H9 (cell line): ENCODE data around the gene SLK. TPM values are rescaled to one million over a fixed set of nuclear protein-coding genes. Genes with fewer than 3 reads are reported as not detected.

ENCODE experiments used
- DNase-seq: peaks from one replicate; pipeline ENCODE4 v3.0.0-alpha.2; 2017
- H2AFZ ChIP-seq: one replicate; pipeline ENCODE4 v1.6.1; 2013; ENCODE audit warnings: mild to moderate bottlenecking, low read length, control low read depth, moderate library complexity
- H2AK5ac ChIP-seq: 2 replicates; pipeline ENCODE4 v1.6.1; 2013; ENCODE audit warnings: low read length, control low read depth, mixed read lengths; ENCODE audit not compliant: insufficient read length
- H2BK120ac ChIP-seq: one replicate; pipeline ENCODE4 v1.6.1; 2013; ENCODE audit warnings: low read depth, mild to moderate bottlenecking, low read length, control low read depth, inconsistent platforms; ENCODE audit not compliant: poor library complexity, severe bottlenecking
- H2BK12ac ChIP-seq: 2 replicates; pipeline ENCODE4 v1.6.1; 2013; ENCODE audit warnings: low read length, control low read depth, mixed read lengths, low read depth; ENCODE audit not compliant: insufficient read length
- H2BK15ac ChIP-seq: 2 replicates; pipeline ENCODE4 v1.6.1; 2013; ENCODE audit warnings: low read depth, low read length, control low read depth
- H2BK20ac ChIP-seq: one replicate; pipeline ENCODE4 v1.6.1; 2013; ENCODE audit warnings: low read depth, mild to moderate bottlenecking, low read length, control low read depth, inconsistent platforms; ENCODE audit not compliant: poor library complexity, severe bottlenecking
- H2BK5ac ChIP-seq: 2 replicates; pipeline ENCODE4 v1.6.1; 2013; ENCODE audit warnings: low read length, control low read depth, mixed read lengths; ENCODE audit not compliant: insufficient read length
- H3K14ac ChIP-seq: 2 replicates; pipeline ENCODE4 v1.6.1; 2013; ENCODE audit warnings: low read length, control low read depth; ENCODE audit not compliant: insufficient read depth
- H3K18ac ChIP-seq: 2 replicates; pipeline ENCODE4 v1.6.1; 2013; ENCODE audit warnings: low read depth, mild to moderate bottlenecking, mixed read lengths, low read length, control low read depth; ENCODE audit not compliant: insufficient read length
- H3K23ac ChIP-seq: 2 replicates; pipeline ENCODE4 v1.6.1; 2013; ENCODE audit warnings: low read length, control low read depth, mixed read lengths, low read depth; ENCODE audit not compliant: insufficient read length
- H3K23me2 ChIP-seq: 2 replicates; pipeline ENCODE4 v1.6.1; 2013; ENCODE audit warnings: low read depth, mild to moderate bottlenecking, mixed read lengths, low read length, control low read depth; ENCODE audit not compliant: insufficient read length, poor library complexity, severe bottlenecking
- H3K27ac ChIP-seq: 2 replicates; pipeline ENCODE4 v1.5.1; 2013; ENCODE audit warnings: low read length, control low read depth, mixed read lengths, low read depth; ENCODE audit not compliant: insufficient read length
- H3K27me3 ChIP-seq: 2 replicates; pipeline ENCODE4 v1.6.1; 2013; ENCODE audit warnings: low read length, control low read depth, inconsistent platforms; ENCODE audit not compliant: insufficient read depth
- H3K4ac ChIP-seq: 2 replicates; pipeline ENCODE4 v1.6.1; 2013; ENCODE audit warnings: low read depth, mild to moderate bottlenecking, control low read depth, inconsistent platforms, low read length, moderate library complexity
- H3K4me1 ChIP-seq: 2 replicates; pipeline ENCODE4 v1.6.1; 2013; ENCODE audit warnings: low read length, control low read depth, inconsistent platforms; ENCODE audit not compliant: insufficient read depth
- H3K4me2 ChIP-seq: 2 replicates; pipeline ENCODE4 v1.6.1; 2013; ENCODE audit warnings: low read length, control low read depth, mixed read lengths; ENCODE audit not compliant: insufficient read length, insufficient read depth
- H3K56ac ChIP-seq: 2 replicates; pipeline ENCODE4 v1.6.1; 2013; ENCODE audit warnings: low read depth, mild to moderate bottlenecking, mixed read lengths, low read length, control low read depth; ENCODE audit not compliant: insufficient read length
- H3K79me1 ChIP-seq: 2 replicates; pipeline ENCODE4 v1.6.1; 2013; ENCODE audit warnings: low read depth, mild to moderate bottlenecking, moderate library complexity, low read length, control low read depth, inconsistent platforms; ENCODE audit not compliant: insufficient read depth, poor library complexity, severe bottlenecking
- H3K79me2 ChIP-seq: 2 replicates; pipeline ENCODE4 v1.6.1; 2013; ENCODE audit warnings: low read length, control low read depth, inconsistent platforms; ENCODE audit not compliant: insufficient read depth
- H3K9ac ChIP-seq: 2 replicates; pipeline ENCODE4 v1.6.1; 2013; ENCODE audit warnings: low read length, control low read depth, mixed read lengths; ENCODE audit not compliant: insufficient read length; ENCODE audit errors: extremely low read depth
- H3K9me3 ChIP-seq: one replicate; pipeline ENCODE4 v1.6.1; 2013; ENCODE audit warnings: low read depth, low read length, inconsistent platforms; ENCODE audit not compliant: control insufficient read depth
- H3T11ph ChIP-seq: one replicate; pipeline ENCODE4 v1.6.1; 2013; ENCODE audit warnings: mild to moderate bottlenecking, low read length, control low read depth, inconsistent platforms
- H4K20me1 ChIP-seq: one replicate; pipeline ENCODE4 v1.6.1; 2013; ENCODE audit not compliant: control insufficient read depth, insufficient read length, insufficient read depth
- H4K5ac ChIP-seq: 2 replicates; pipeline ENCODE4 v1.6.1; 2013; ENCODE audit warnings: low read depth, mild to moderate bottlenecking, mixed read lengths, low read length, control low read depth; ENCODE audit not compliant: insufficient read length
- H4K8ac ChIP-seq: replicated peaks from 2 replicates; pipeline ENCODE4 v1.6.1; 2013; ENCODE audit warnings: low read length, control low read depth, mixed read lengths, low read depth; ENCODE audit not compliant: insufficient read length
- H4K91ac ChIP-seq: 2 replicates; pipeline ENCODE4 v1.6.1; 2013; ENCODE audit warnings: low read depth, mild to moderate bottlenecking, moderate library complexity, mixed read lengths, low read length, control low read depth; ENCODE audit not compliant: insufficient read length
- H3K27ac Mint-ChIP-seq, 3 experiments: 2 replicates in 2 of 3; 3 replicates in 1 of 3; pipeline ENCODE4 v1.8.0; 2020 to 2021; ENCODE audit warnings: mixed read lengths in 3 of 3, mild to moderate bottlenecking in 1 of 3, moderate library complexity in 1 of 3
- H3K27me3 Mint-ChIP-seq: 2 replicates; pipeline ENCODE4 v1.8.0; 2021; ENCODE audit warnings: low read depth, mild to moderate bottlenecking, moderate library complexity, mixed read lengths
- H3K36me3 Mint-ChIP-seq, 3 experiments: 2 replicates in 2 of 3; 3 replicates in 1 of 3; pipeline ENCODE4 v1.8.0; 2020 to 2021; ENCODE audit warnings: low read depth in 3 of 3, mixed read lengths in 3 of 3; ENCODE audit not compliant: insufficient read depth in 1 of 3
- H3K4me1 Mint-ChIP-seq, 2 experiments: 2 replicates each; pipeline ENCODE4 v1.8.0; 2020; ENCODE audit warnings: mixed read lengths in 2 of 2
- H3K4me3 Mint-ChIP-seq, 2 experiments: 2 replicates in 1 of 2; 3 replicates in 1 of 2; pipeline ENCODE4 v1.8.0; 2020 to 2021; ENCODE audit warnings: mild to moderate bottlenecking in 2 of 2, mixed read lengths in 2 of 2, moderate library complexity in 1 of 2
- H3K9me3 Mint-ChIP-seq, 2 experiments: 2 replicates in 1 of 2; 3 replicates in 1 of 2; pipeline ENCODE4 v1.8.0; 2020; ENCODE audit warnings: mild to moderate bottlenecking in 2 of 2, mixed read lengths in 2 of 2, moderate library complexity in 1 of 2
- total RNA-seq: library from RNA; stranded (reverse); gene quantifications from 2 replicates; pipeline ENCODE4 v1.2.1, GENCODE V29; 2021
- TF ChIP-seq, protein P1 (sequence below): fragments of 200-600 bp; sonication (generic); conservative IDR thresholded peaks from 3 replicates; pipeline ENCODE4 v1.8.0; 2021; ENCODE audit warnings: antibody characterized with exemption, mild to moderate bottlenecking

SLK gene
- total RNA-seq, 1 experiment from 2014 or later: 21.0 TPM

DNA sequence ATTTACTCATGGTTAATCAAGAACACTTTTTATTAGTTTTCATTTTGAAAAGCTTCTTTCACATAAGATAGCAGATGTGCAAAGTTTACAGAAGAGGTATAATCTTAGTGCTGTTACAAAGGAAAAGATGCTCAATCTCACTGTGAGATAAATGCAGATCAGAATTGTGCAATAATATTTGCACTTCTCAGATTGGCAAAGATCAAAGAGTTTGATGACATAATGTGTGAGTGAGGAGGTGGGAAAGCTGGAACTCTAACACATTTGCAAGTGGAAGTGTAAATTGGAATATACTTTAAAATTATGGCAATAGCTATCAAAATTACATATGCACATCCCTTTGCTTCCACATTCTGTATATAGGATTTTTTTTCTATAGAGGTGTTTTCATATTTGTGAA, 27.4 kb upstream of the SLK start:
- H3K9me3 Mint-ChIP-seq: peaks cover 0 to 2% of the 10 kb centered on the region in 2 experiments; a peak in 1 of 5 replicates
- Histone ChIP-seq H3K14ac (no peak overlapping the region), H3K4me1 (no peaks in the 10 kb centered on the region), H3K4ac (no peak overlapping the region), H2BK5ac (no peak overlapping the region), H4K5ac (no peak overlapping the region), H3T11ph (no peak overlapping the region), H3K9ac (no peak overlapping the region), H3K9me3 (no peaks in the 10 kb centered on the region), H4K20me1 (no peaks in the 10 kb centered on the region), H2BK12ac (no peak overlapping the region), H2BK20ac (no peak overlapping the region), H4K8ac (no peak overlapping the region), H3K79me2 (no peaks in the 10 kb centered on the region), H3K27me3 (no peaks in the 10 kb centered on the region), H2AK5ac (no peak overlapping the region), H3K23ac (no peak overlapping the region), H2BK120ac (no peak overlapping the region), H3K27ac (no peak overlapping the region), H2BK15ac (no peak overlapping the region), H3K56ac (no peak overlapping the region), H2AFZ (no peak overlapping the region), H3K23me2 (no peaks in the 10 kb centered on the region), H3K4me2 (no peak overlapping the region), H3K18ac (no peak overlapping the region), H3K79me1 (no peaks in the 10 kb centered on the region), H4K91ac (no peak overlapping the region)
- no peak overlapping the region for H3K27ac Mint-ChIP-seq
- TF ChIP-seq, protein P1, sequence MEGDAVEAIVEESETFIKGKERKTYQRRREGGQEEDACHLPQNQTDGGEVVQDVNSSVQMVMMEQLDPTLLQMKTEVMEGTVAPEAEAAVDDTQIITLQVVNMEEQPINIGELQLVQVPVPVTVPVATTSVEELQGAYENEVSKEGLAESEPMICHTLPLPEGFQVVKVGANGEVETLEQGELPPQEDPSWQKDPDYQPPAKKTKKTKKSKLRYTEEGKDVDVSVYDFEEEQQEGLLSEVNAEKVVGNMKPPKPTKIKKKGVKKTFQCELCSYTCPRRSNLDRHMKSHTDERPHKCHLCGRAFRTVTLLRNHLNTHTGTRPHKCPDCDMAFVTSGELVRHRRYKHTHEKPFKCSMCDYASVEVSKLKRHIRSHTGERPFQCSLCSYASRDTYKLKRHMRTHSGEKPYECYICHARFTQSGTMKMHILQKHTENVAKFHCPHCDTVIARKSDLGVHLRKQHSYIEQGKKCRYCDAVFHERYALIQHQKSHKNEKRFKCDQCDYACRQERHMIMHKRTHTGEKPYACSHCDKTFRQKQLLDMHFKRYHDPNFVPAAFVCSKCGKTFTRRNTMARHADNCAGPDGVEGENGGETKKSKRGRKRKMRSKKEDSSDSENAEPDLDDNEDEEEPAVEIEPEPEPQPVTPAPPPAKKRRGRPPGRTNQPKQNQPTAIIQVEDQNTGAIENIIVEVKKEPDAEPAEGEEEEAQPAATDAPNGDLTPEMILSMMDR: no peak
- no peak for DNase-seq
- H3K4me3 Mint-ChIP-seq: no peak overlapping the region
- no peaks in the 10 kb centered on the region for H3K27me3 Mint-ChIP-seq
- H3K4me1 Mint-ChIP-seq: no peaks in the 10 kb centered on the region
- H3K36me3 Mint-ChIP-seq: no peaks in the 10 kb centered on the region
